K562 (cell line): ENCODE measurements around the gene DTNA. TPM values are rescaled to one million over a fixed set of nuclear protein-coding genes. Genes with fewer than 3 reads are reported as not detected.

Experiments used
- ATAC-seq: fragments of 200-7000 bp; cut with Tn5 transposase; 3 replicates; pipeline ENCODE4 v1.9.1; 2020; ENCODE audit warnings: moderate library complexity
- BruUV-seq: library from RNA; stranded (reverse); fragments of 400-500 nt; replicated peaks from 2 replicates; lab custom pipeline; 2021; lab: Mats Ljungman, UMichigan
- CTCF ChIA-PET: fragments of 300-600 bp; formaldehyde crosslinking; extraction: SDS; loops from one replicate; lab custom pipeline; 2021; ENCODE audit warnings: low intra/inter-chr PET ratio; lab: Yijun Ruan, JAX
- POLR2A ChIA-PET: fragments of 300-600, 350-650 bp; sonication (Branson Sonifier 250); formaldehyde crosslinking; extraction: SDS; loops from one replicate; lab custom pipeline; 2021; ENCODE audit warnings: antibody characterized with exemption, inconsistent platforms; lab: Yijun Ruan, JAX
- DNase-seq, 4 experiments: peaks; one replicate each; pipeline versions ENCODE4 v3.0.0 to v3.0.0-alpha.2; 2011 to 2018; ENCODE audit warnings: low spot score in 3 of 4, mixed read lengths in 3 of 4; ENCODE audit errors: extremely low read depth in 1 of 4
- FAIRE-seq: peaks from 2 replicates; lab custom pipeline; 2011; peaks lifted over from hg19 to GRCh38; lab: Jason Lieb, UNC
- H2AFZ ChIP-seq: 2 replicates; pipeline ENCODE4 v1.6.0; 2011; ENCODE audit warnings: low read depth, low read length, control low read depth, inconsistent platforms
- H3K27ac ChIP-seq: fragments of 200-600 bp; 3 replicates; pipeline ENCODE4 v1.8.0; 2011; ENCODE audit warnings: low read depth, mild to moderate bottlenecking, control low read depth, inconsistent platforms, low read length, moderate library complexity, mixed read lengths; ENCODE audit errors: extremely low read depth
- H3K27me3 ChIP-seq, 2 experiments: fragments of 300-600 bp in 1 of 2; 2 replicates in 1 of 2; 3 replicates in 1 of 2; pipeline versions ENCODE4 v1.6.0 to v1.8.0; 2011; ENCODE audit warnings: inconsistent platforms in 2 of 2, low read length in 2 of 2, mild to moderate bottlenecking in 1 of 2, mixed read lengths in 1 of 2, moderate library complexity in 1 of 2; ENCODE audit not compliant: control insufficient read depth in 2 of 2, insufficient read depth in 2 of 2
- H3K36me3 ChIP-seq: fragments of 300-600 bp; 3 replicates; pipeline ENCODE4 v1.8.0; 2011; ENCODE audit warnings: mild to moderate bottlenecking, low read length, inconsistent platforms; ENCODE audit not compliant: control insufficient read depth, insufficient read depth
- H3K4me1 ChIP-seq, 2 experiments: fragments of 200-600 bp in 1 of 2; replicated peaks in 1 of 2; 2 replicates in 1 of 2; 3 replicates in 1 of 2; pipeline versions ENCODE4 v1.5.1 to v1.8.0; 2011; ENCODE audit warnings: inconsistent platforms in 2 of 2, low read length in 2 of 2, mild to moderate bottlenecking in 1 of 2, mixed read lengths in 1 of 2, moderate library complexity in 1 of 2; ENCODE audit not compliant: control insufficient read depth in 2 of 2, insufficient read depth in 2 of 2
- H3K4me2 ChIP-seq: 2 replicates; pipeline ENCODE4 v1.6.1; 2011; ENCODE audit warnings: low read length, control low read depth, inconsistent platforms, mixed read lengths; ENCODE audit not compliant: insufficient read depth
- H3K4me3 ChIP-seq: fragments of 200-600 bp; sonication (generic), shearing (Covaris generic); 2 replicates; pipeline ENCODE4 v1.5.1; 2016; ENCODE audit warnings: control low read depth, inconsistent platforms
- H3K79me2 ChIP-seq: fragments of 200-600 bp; 3 replicates; pipeline ENCODE4 v1.8.0; 2011; ENCODE audit warnings: low read length, inconsistent platforms; ENCODE audit not compliant: control insufficient read depth, insufficient read depth
- H3K9ac ChIP-seq, 2 experiments: 2 replicates each; pipeline versions ENCODE4 v1.6.0 to v1.6.1; 2011; ENCODE audit warnings: low read depth in 2 of 2, low read length in 2 of 2, control low read depth in 1 of 2, inconsistent platforms in 1 of 2, mild to moderate bottlenecking in 1 of 2, mixed read lengths in 1 of 2; ENCODE audit not compliant: insufficient read depth in 1 of 2
- H3K9me1 ChIP-seq: one replicate; pipeline ENCODE4 v1.6.0; 2011; ENCODE audit warnings: inconsistent platforms, mild to moderate bottlenecking, low read length, moderate library complexity; ENCODE audit not compliant: control insufficient read depth, insufficient read depth
- H3K9me3 ChIP-seq: replicated peaks from 2 replicates; pipeline ENCODE4 v1.5.1; 2011; ENCODE audit warnings: low read depth, low read length, inconsistent platforms; ENCODE audit not compliant: control insufficient read depth, insufficient read depth
- H4K20me1 ChIP-seq: replicated peaks from 2 replicates; pipeline ENCODE4 v1.6.1; 2011; ENCODE audit warnings: low read length, inconsistent platforms, mixed read lengths; ENCODE audit not compliant: control insufficient read depth, insufficient read depth
- BCLAF1 ChIP-seq, 2 experiments: fragments of 450-650 bp in 1 of 2; IDR thresholded peaks; 2 replicates each; pipeline ENCODE4 v1.6.1; 2011 to 2017; ENCODE audit warnings: low read depth in 2 of 2, antibody characterized with exemption in 1 of 2, borderline replicate concordance in 1 of 2, low read length in 1 of 2, mild to moderate bottlenecking in 1 of 2, mixed read lengths in 1 of 2; ENCODE audit not compliant: control insufficient read depth in 1 of 2
- CCAR2 ChIP-seq: fragments of 200-400 bp; formaldehyde crosslinking; IDR thresholded peaks from 2 replicates; pipeline ENCODE4 v1.6.1; 2017; ENCODE audit warnings: mild to moderate bottlenecking, low read depth, low read length
- CHD4 ChIP-seq: fragments of 200-600 bp; sonication (generic); IDR thresholded peaks from 3 replicates; pipeline ENCODE4 v1.6.1; 2012; ENCODE audit warnings: low read depth, mild to moderate bottlenecking, mixed read lengths, low read length, inconsistent platforms; ENCODE audit not compliant: insufficient read depth, insufficient replicate concordance, poor library complexity, severe bottlenecking
- E2F3 ChIP-seq: fragments of 250-450 bp; sonication (Bioruptor Pico); IDR thresholded peaks from 2 replicates; pipeline ENCODE4 v1.4.0; 2020; ENCODE audit warnings: mild to moderate bottlenecking
- FOXP1 ChIP-seq: sonication (generic); formaldehyde crosslinking; IDR thresholded peaks from 2 replicates; pipeline ENCODE4 v1.8.0; 2022; ENCODE audit warnings: mild to moderate bottlenecking, missing genetic modification reagents
- MLX ChIP-seq, 2 experiments: fragments of 450-650 bp in 1 of 2; sonication (generic) in 1 of 2; formaldehyde crosslinking; conservative IDR thresholded peaks; 2 replicates each; pipeline versions ENCODE4 v1.4.0 to v1.8.1; 2020 to 2022; ENCODE audit warnings: mild to moderate bottlenecking in 1 of 2, missing genetic modification reagents in 1 of 2
- MXD1 ChIP-seq: fragments of 250-450 bp; sonication (Bioruptor Pico); IDR thresholded peaks from 2 replicates; pipeline ENCODE4 v1.8.0; 2021; ENCODE audit warnings: borderline replicate concordance, mild to moderate bottlenecking, moderate library complexity; ENCODE audit not compliant: poor library complexity, severe bottlenecking
- SIN3B ChIP-seq: fragments of 450-650 bp; IDR thresholded peaks from 2 replicates; pipeline ENCODE4 v1.6.1; 2017; ENCODE audit warnings: low read depth, mild to moderate bottlenecking, moderate library complexity
- SNRNP70 ChIP-seq: fragments of 200-400 bp; formaldehyde crosslinking; optimal IDR thresholded peaks from 2 replicates; pipeline ENCODE3; 2017; ENCODE audit warnings: low read depth, low read length
- ZBTB8A ChIP-seq: fragments of 450-650 bp; IDR thresholded peaks from 2 replicates; pipeline ENCODE4 v1.6.1; 2018; ENCODE audit warnings: mild to moderate bottlenecking, moderate library complexity; ENCODE audit not compliant: partially characterized antibody
- ZC3H4 ChIP-seq: sonication (generic); formaldehyde crosslinking; IDR thresholded peaks from 2 replicates; pipeline ENCODE4 v1.9.0; 2021; ENCODE audit warnings: missing genetic modification reagents, borderline replicate concordance
- ZNF280B ChIP-seq: fragments of 250-450 bp; sonication (Bioruptor Pico); IDR thresholded peaks from 2 replicates; pipeline ENCODE4 v1.5.1; 2021; ENCODE audit warnings: mild to moderate bottlenecking
- WGBS: fragments of 100-300 bp; shearing (Covaris generic); methylation state at CpG from one replicate; pipeline ENCODE4 v1.1.6; 2016; ENCODE audit warnings: low coverage, mixed read lengths; ENCODE audit not compliant: insufficient coverage; ENCODE audit errors: missing lambda C conversion rate; 5-methylcytosine and 5-hydroxymethylcytosine counted together
- in situ Hi-C: fragments of 300-500 bp; cut with MboI; formaldehyde crosslinking; loops from 4 replicates; pipeline ENCODE4 v1.15.0; 2018; ENCODE audit warnings: inconsistent platforms, mixed read lengths
- intact Hi-C: fragments of 100-400 bp; cut with micrococcal nuclease; formaldehyde crosslinking; loops from 2 replicates; pipeline ENCODE4 v1.14.2; 2022
- polyA plus RNA-seq, 8 experiments: library from polyadenylated mRNA; depleted of rRNA in 4 of 8; stranded (reverse) in 5 of 8; unstranded in 3 of 8; fragments of >200 nt; fragmentation: Nextera tagmentation in 2 of 8; fragmentation: Illumina TruSeq in 1 of 8; extraction: Ambion mirVana in 2 of 8; extraction: Trizol in 1 of 8; gene quantifications; 2 replicates each; pipeline versions ENCODE4 v1.2.1 to v1.2.3, GENCODE V29; 2011 to 2014; ENCODE audit warnings: inconsistent platforms in 1 of 8, missing spikeins in 1 of 8
- total RNA-seq, 7 experiments: library from RNA; depleted of rRNA in 6 of 7; stranded (reverse); fragments of >200 nt in 6 of 7; fragmentation: Illumina TruSeq in 2 of 7; extraction: Trizol in 2 of 7; gene quantifications; 2 replicates each; pipeline versions ENCODE4 v1.2.1 to v1.2.3, GENCODE V29; 2011 to 2021; ENCODE audit warnings: low replicate concordance in 1 of 7

DTNA gene
- total and polyA plus RNA-seq, 9 of the 15 experiments (the other 6 are each of a cell fraction or from before 2014, with no cell fraction given): 0.07 to 2.4 (median 0.22) TPM; not detected in 2

GRCh38 chr18:34773378-34773777 lies 63.3 kb downstream of the DTNA start:
- Histone ChIP-seq H3K9ac (no peak overlapping the region), H3K9me3 (no peaks in the 10 kb centered on the region), H3K4me1 (no peaks in the 10 kb centered on the region), H3K27ac (no peak overlapping the region), H3K27me3 (no peaks in the 10 kb centered on the region), H3K36me3 (no peaks in the 10 kb centered on the region), H4K20me1 (no peaks in the 10 kb centered on the region), H3K4me2 (no peak overlapping the region), H2AFZ (no peak overlapping the region), H3K79me2 (no peaks in the 10 kb centered on the region), H3K4me3 (no peak overlapping the region), H3K9me1 (no peaks in the 10 kb centered on the region)
- DNase-seq (no peak), ATAC-seq (no peak), FAIRE-seq (no peak)
- BruUV-seq: no TSS peak
- WGBS: 0% methylated on average over 2 of the region's 2 CpGs
- ChIA-PET CTCF (no interaction called here), POLR2A (no interaction called here)
- intact Hi-C loops: no loop called here
- in situ Hi-C loops: no loop called here
- TF ChIP-seq ZBTB8A (no peak), SIN3B (no peak), E2F3 (CRISPR knock-in tag) (no peak), FOXP1 (CRISPR knock-in tag) (no peak), CCAR2 (no peak), SNRNP70 (no peak), CHD4 (no peak), MXD1 (no peak), ZC3H4 (CRISPR knock-in tag) (no peak), MLX (CRISPR knock-in tag; conservative IDR thresholded peaks at IDR 0.05) (no peak), BCLAF1 (IDR thresholded peaks at IDR 0.05; ENCODE audit: borderline replicate concordance in 1 of 2, control insufficient read depth in 1 of 2, low read depth in 2 of 2, low read length in 1 of 2) (no peak), ZNF280B (CRISPR knock-in tag) (no peak)
